SK-N-SH (cell line): ENCODE data around the gene ARHGEF4. TPM values are rescaled to one million over a fixed set of nuclear protein-coding genes. Genes with fewer than 3 reads are reported as not detected.

Experiments
- CTCF ChIA-PET: fragments of 300-600, 350-600 bp; formaldehyde crosslinking; extraction: SDS; loops from one replicate; lab custom pipeline; 2021; lab: Yijun Ruan, JAX
- POLR2A ChIA-PET: fragments of 350-600 bp; sonication (Branson Sonifier 250); formaldehyde crosslinking; extraction: SDS; loops from one replicate; lab custom pipeline; 2020; ENCODE audit warnings: antibody characterized with exemption, inconsistent platforms; lab: Yijun Ruan, JAX
- DNase-seq: peaks from one replicate; pipeline ENCODE4 v3.0.0; 2012
- H2AFZ ChIP-seq: fragments of 200-600 bp; sonication (generic); 2 replicates; pipeline ENCODE4 v1.8.1; 2016; ENCODE audit warnings: antibody characterized with exemption, mild to moderate bottlenecking, low read depth
- H3F3A ChIP-seq: fragments of 200-600 bp; sonication (generic); replicated peaks from 2 replicates; pipeline ENCODE3; 2016; ENCODE audit warnings: antibody characterized with exemption, mild to moderate bottlenecking; ENCODE audit not compliant: insufficient read depth
- H3K27ac ChIP-seq, 2 experiments: fragments of 200-500 bp in 1 of 2; fragments of 200-600 bp in 1 of 2; sonication (Bioruptor generic) in 1 of 2; sonication (generic), shearing (Covaris generic) in 1 of 2; 2 replicates each; pipeline versions ENCODE4 v1.5.1 to v1.6.1; 2014 to 2016; ENCODE audit warnings: low read depth in 2 of 2, inconsistent platforms in 1 of 2, low read length in 1 of 2, mild to moderate bottlenecking in 1 of 2, mixed read lengths in 1 of 2
- H3K27me3 ChIP-seq: fragments of 200-600 bp; sonication (generic), shearing (Covaris generic); 2 replicates; pipeline ENCODE4 v1.6.1; 2016; ENCODE audit warnings: mixed run types; ENCODE audit not compliant: insufficient read depth
- H3K36me3 ChIP-seq, 2 experiments: fragments of 200-500 bp in 1 of 2; fragments of 200-600 bp in 1 of 2; sonication (Bioruptor generic) in 1 of 2; sonication (generic) in 1 of 2; replicated peaks in 1 of 2; 2 replicates each; pipeline versions ENCODE3 to v1.5.1; 2014 to 2016; ENCODE audit warnings: low read length in 1 of 2, mild to moderate bottlenecking in 1 of 2; ENCODE audit not compliant: insufficient read depth in 2 of 2, control insufficient read depth in 1 of 2
- H3K4me1 ChIP-seq, 2 experiments: fragments of 200-500 bp in 1 of 2; fragments of 200-600 bp in 1 of 2; sonication (Bioruptor generic) in 1 of 2; sonication (generic), shearing (Covaris generic) in 1 of 2; 2 replicates each; pipeline versions ENCODE4 v1.5.1 to v1.6.1; 2014 to 2016; ENCODE audit warnings: low read depth in 1 of 2, low read length in 1 of 2, mixed run types in 1 of 2; ENCODE audit not compliant: insufficient read depth in 2 of 2, control insufficient read depth in 1 of 2
- H3K4me2 ChIP-seq: fragments of 200-600 bp; sonication (generic), shearing (Covaris generic); 2 replicates; pipeline ENCODE4 v1.6.1; 2017; ENCODE audit warnings: mixed run types
- H3K4me3 ChIP-seq, 2 experiments: fragments of 200-500 bp in 1 of 2; fragments of 200-600 bp in 1 of 2; sonication (Bioruptor generic) in 1 of 2; sonication (generic), shearing (Covaris generic) in 1 of 2; 2 replicates each; pipeline versions ENCODE4 v1.5.1 to v1.8.1; 2014 to 2016; ENCODE audit warnings: low read depth in 2 of 2, inconsistent platforms in 1 of 2, low read length in 1 of 2, mild to moderate bottlenecking in 1 of 2, mixed read lengths in 1 of 2, moderate library complexity in 1 of 2
- H3K79me2 ChIP-seq: fragments of 200-600 bp; sonication (generic); 2 replicates; pipeline ENCODE4 v1.8.1; 2017; ENCODE audit warnings: mild to moderate bottlenecking; ENCODE audit not compliant: insufficient read depth
- H3K9ac ChIP-seq: fragments of 200-600 bp; sonication (generic); 2 replicates; pipeline ENCODE4 v1.6.1; 2017; ENCODE audit warnings: mixed run types
- H3K9me2 ChIP-seq: fragments of 200-600 bp; sonication (generic); 2 replicates; pipeline ENCODE4 v1.6.1; 2017; ENCODE audit warnings: mixed run types
- H3K9me3 ChIP-seq: fragments of 200-600 bp; sonication (generic); 2 replicates; pipeline ENCODE4 v1.6.1; 2017; ENCODE audit warnings: mixed run types, mild to moderate bottlenecking, moderate library complexity
- H4K20me1 ChIP-seq: fragments of 200-600 bp; sonication (generic); 2 replicates; pipeline ENCODE4 v1.6.1; 2017; ENCODE audit warnings: mild to moderate bottlenecking, mixed run types; ENCODE audit not compliant: insufficient read depth
- CHD2 ChIP-seq: fragments of 150-350 bp; IDR thresholded peaks from 2 replicates; pipeline ENCODE4 v1.6.1; 2018; ENCODE audit warnings: low read length; ENCODE audit not compliant: partially characterized antibody
- CTCF ChIP-seq: fragments of 200-600 bp; sonication (generic); IDR thresholded peaks from 2 replicates; pipeline ENCODE4 v1.6.1; 2017; ENCODE audit warnings: antibody characterized with exemption, mild to moderate bottlenecking, moderate library complexity
- ELF1 ChIP-seq: IDR thresholded peaks from 2 replicates; pipeline ENCODE4 v1.4.0; 2012
- EP300 ChIP-seq, 2 experiments: IDR thresholded peaks; 2 replicates each; pipeline versions ENCODE4 v1.4.0 to v1.6.1; 2012; ENCODE audit warnings: borderline replicate concordance in 1 of 2, low read depth in 1 of 2, low read length in 1 of 2
- FOSL2 ChIP-seq: IDR thresholded peaks from 2 replicates; pipeline ENCODE4 v1.4.0; 2012; ENCODE audit warnings: low read depth, mild to moderate bottlenecking, moderate library complexity, borderline replicate concordance
- GATA2 ChIP-seq: sonication (generic); formaldehyde crosslinking; IDR thresholded peaks from 2 replicates; pipeline ENCODE4 v1.5.0; 2020; ENCODE audit warnings: mild to moderate bottlenecking, missing genetic modification reagents
- IRF3 ChIP-seq: fragments of 150-350 bp; IDR thresholded peaks from 2 replicates; pipeline ENCODE4 v1.6.1; 2016; ENCODE audit warnings: mild to moderate bottlenecking, low read depth, low read length
- MAX ChIP-seq: IDR thresholded peaks from 2 replicates; pipeline ENCODE4 v1.4.0; 2012; ENCODE audit warnings: low read depth
- MXI1 ChIP-seq: IDR thresholded peaks from 2 replicates; pipeline ENCODE4 v1.6.1; 2012; ENCODE audit warnings: mild to moderate bottlenecking, low read depth, low read length, improper control_type of control experiment
- NFIC ChIP-seq: IDR thresholded peaks from 2 replicates; pipeline ENCODE4 v1.4.0; 2012; ENCODE audit warnings: borderline replicate concordance
- NRF1 ChIP-seq: IDR thresholded peaks from 2 replicates; pipeline ENCODE4 v1.6.1; 2012; ENCODE audit warnings: low read depth, mild to moderate bottlenecking, low read length
- PBX3 ChIP-seq: IDR thresholded peaks from 2 replicates; pipeline ENCODE4; 2012
- RAD21 ChIP-seq: IDR thresholded peaks from 2 replicates; pipeline ENCODE4 v1.6.1; 2012; ENCODE audit warnings: mild to moderate bottlenecking, low read length
- RCOR1 ChIP-seq: fragments of 150-350 bp; IDR thresholded peaks from 2 replicates; pipeline ENCODE4 v1.6.1; 2017; ENCODE audit warnings: antibody characterized with exemption, low read length
- REST ChIP-seq: IDR thresholded peaks from 2 replicates; pipeline ENCODE4 v1.6.1; 2012; ENCODE audit warnings: mild to moderate bottlenecking, low read depth, low read length, moderate library complexity
- SMC3 ChIP-seq: IDR thresholded peaks from 2 replicates; pipeline ENCODE4 v1.6.1; 2012; ENCODE audit warnings: low read depth, low read length, improper control_type of control experiment
- TCF12 ChIP-seq: IDR thresholded peaks from 2 replicates; pipeline ENCODE4 v1.4.0; 2012
- USF2 ChIP-seq: fragments of 150-350 bp; IDR thresholded peaks from 2 replicates; pipeline ENCODE4 v1.6.1; 2017; ENCODE audit warnings: antibody characterized with exemption, low read length, low read depth, borderline replicate concordance
- YY1 ChIP-seq: IDR thresholded peaks from 2 replicates; pipeline ENCODE4 v1.4.0; 2012; ENCODE audit warnings: low read depth, mild to moderate bottlenecking
- WGBS: methylation state at CpG from one replicate; pipeline ENCODE4 v1.1.6; 2017; ENCODE audit warnings: low lambda C conversion rate; 5-methylcytosine and 5-hydroxymethylcytosine counted together
- polyA plus RNA-seq, 3 experiments: library from polyadenylated mRNA; depleted of rRNA; stranded (reverse); fragments of >200 nt; gene quantifications; 2 replicates each; pipeline ENCODE4 v1.2.3, GENCODE V29; 2012

The ARHGEF4 gene
- polyA plus RNA-seq, 1 of the 3 experiments (the other 2 are of a cell fraction) = 2.3 TPM

- Histone ChIP-seq H3K9ac (no peak overlapping the region), H3K9me2 (no peaks in the 10 kb centered on the region), H3K27me3 (peaks cover 21% of the 10 kb centered on the region), H3K4me1 (peaks cover 0 to 8% of the 10 kb centered on the region in 2 experiments; a peak in 1 of 4 replicates), H3K9me3 (no peaks in the 10 kb centered on the region), H3K4me2 (no peak overlapping the region), H3K79me2 (no peaks in the 10 kb centered on the region), H4K20me1 (no peaks in the 10 kb centered on the region), H3F3A (no peaks in the 10 kb centered on the region), H3K36me3 (no peaks in the 10 kb centered on the region), H3K4me3 (no peak overlapping the region), H2AFZ (no peak overlapping the region), H3K27ac (no peak overlapping the region)
- TF ChIP-seq USF2 (no peak), ELF1 (no peak), NFIC (no peak), CHD2 (no peak)
- DNase-seq = no peak
- WGBS = 45% methylated on average over 12 of the region's 14 CpGs
- ChIA-PET CTCF (interaction anchor here (1.0 to 1.4 kb wide), 2 partner anchors 46 to 51 kb away, joined by 3 to 5 read pairs; no protein-coding TSS in a partner anchor), POLR2A (no interaction called here)
These were observed 130.2 kb downstream of the ARHGEF4 start for GRCh38 chr2:130966775-130967490.

- H3K9me2 ChIP-seq = no peaks in the 10 kb centered on the region
- no peak for DNase-seq
- no peak overlapping the region for H3K4me2 ChIP-seq
- no peak overlapping the region for H3K9ac ChIP-seq
- no peak overlapping the region for H2AFZ ChIP-seq
- H3K36me3 ChIP-seq = no peaks in the 10 kb centered on the region
- POLR2A ChIA-PET = no interaction called here
- H3F3A ChIP-seq = no peaks in the 10 kb centered on the region
- H3K9me3 ChIP-seq = no peaks in the 10 kb centered on the region
- 63% methylated on average over 1 of the region's 1 CpG for WGBS
- H3K27me3 ChIP-seq = no peaks in the 10 kb centered on the region
- CTCF ChIA-PET = interaction anchor here (1.6 to 3.4 kb wide), 2 partner anchors 8 to 175 kb away, joined by 3 to 14 read pairs; no protein-coding TSS in a partner anchor
- no peak overlapping the region for H3K27ac ChIP-seq
- no peaks in the 10 kb centered on the region for H3K79me2 ChIP-seq
- H4K20me1 ChIP-seq = no peaks in the 10 kb centered on the region
- H3K4me3 ChIP-seq = no peak overlapping the region
- H3K4me1 ChIP-seq = no peaks in the 10 kb centered on the region
- no peak for TF ChIP-seq MAX
- TF ChIP-seq GATA2 = no peak
- TF ChIP-seq IRF3 = no peak
- TF ChIP-seq NRF1 = no peak
- TF ChIP-seq YY1 = no peak
- no peak for TF ChIP-seq RAD21
- TF ChIP-seq PBX3 = no peak
- TF ChIP-seq SMC3 = no peak
- TF ChIP-seq RCOR1 = no peak
- no peak for TF ChIP-seq CTCF
- no peak for TF ChIP-seq MXI1
- no peak for TF ChIP-seq EP300 (IDR thresholded peaks at IDR 0.05; ENCODE audit: borderline replicate concordance in 1 of 2, low read depth in 1 of 2, low read length in 1 of 2)
- TF ChIP-seq FOSL2 = no peak
- TF ChIP-seq REST = no peak
- no peak for TF ChIP-seq TCF12
- no peak for TF ChIP-seq CHD2
These were observed 135.7 kb downstream of the ARHGEF4 start for GRCh38 chr2:130972410-130972809.
